C4-2B (cell line): ENCODE results near the gene FAM181B.

Experiments used
- H3K27ac ChIP-seq: fragments of 450-650 bp; 2 replicates; pipeline ENCODE4 v1.5.1; 2017
- ZFX ChIP-seq: fragments of 450-650 bp; IDR thresholded peaks from 2 replicates; pipeline ENCODE4 v1.6.1; 2017
- TF ChIP-seq, protein P1 (sequence below): fragments of 450-650 bp; conservative IDR thresholded peaks from 2 replicates; pipeline ENCODE4 v1.5.1; 2017; ENCODE audit warnings: mild to moderate bottlenecking

FAM181B gene

GRCh38 chr11:82683029-82683428 lies 50.6 kb downstream of the FAM181B start:
- peak overlapping the region; percentile 2; the same call in 1 of the 2 replicates for H3K27ac ChIP-seq
- TF ChIP-seq, protein P1, sequence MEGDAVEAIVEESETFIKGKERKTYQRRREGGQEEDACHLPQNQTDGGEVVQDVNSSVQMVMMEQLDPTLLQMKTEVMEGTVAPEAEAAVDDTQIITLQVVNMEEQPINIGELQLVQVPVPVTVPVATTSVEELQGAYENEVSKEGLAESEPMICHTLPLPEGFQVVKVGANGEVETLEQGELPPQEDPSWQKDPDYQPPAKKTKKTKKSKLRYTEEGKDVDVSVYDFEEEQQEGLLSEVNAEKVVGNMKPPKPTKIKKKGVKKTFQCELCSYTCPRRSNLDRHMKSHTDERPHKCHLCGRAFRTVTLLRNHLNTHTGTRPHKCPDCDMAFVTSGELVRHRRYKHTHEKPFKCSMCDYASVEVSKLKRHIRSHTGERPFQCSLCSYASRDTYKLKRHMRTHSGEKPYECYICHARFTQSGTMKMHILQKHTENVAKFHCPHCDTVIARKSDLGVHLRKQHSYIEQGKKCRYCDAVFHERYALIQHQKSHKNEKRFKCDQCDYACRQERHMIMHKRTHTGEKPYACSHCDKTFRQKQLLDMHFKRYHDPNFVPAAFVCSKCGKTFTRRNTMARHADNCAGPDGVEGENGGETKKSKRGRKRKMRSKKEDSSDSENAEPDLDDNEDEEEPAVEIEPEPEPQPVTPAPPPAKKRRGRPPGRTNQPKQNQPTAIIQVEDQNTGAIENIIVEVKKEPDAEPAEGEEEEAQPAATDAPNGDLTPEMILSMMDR, result no peak
- no peak for TF ChIP-seq ZFX

- H3K27ac ChIP-seq, result peak overlapping the region; percentile 2; the same call in 1 of the 2 replicates
- TF ChIP-seq ZFX, result no peak
- TF ChIP-seq, protein P1, result peak; percentile 83
These were observed 51.5 kb downstream of the FAM181B start for GRCh38 chr11:82682003-82682751.

DNA sequence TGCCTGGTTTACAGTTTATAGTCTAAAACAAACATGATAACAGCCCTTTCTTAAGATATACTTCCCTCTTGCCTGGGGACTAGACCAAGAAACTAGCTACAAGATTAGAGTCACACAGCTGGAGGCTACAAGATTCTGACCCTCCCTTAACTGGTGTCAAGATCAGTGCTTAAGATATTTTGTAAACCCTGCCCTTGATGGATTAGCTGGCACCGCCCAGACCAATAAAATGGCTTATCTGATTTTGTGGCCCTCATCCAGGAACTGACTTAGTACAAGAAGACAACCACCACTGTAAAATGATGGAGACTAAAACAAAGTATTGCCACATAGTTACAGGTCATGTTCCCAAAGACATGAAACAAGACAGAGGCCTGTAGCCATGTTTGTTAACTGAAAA lies 53.4 kb downstream of the FAM181B start:
- H3K27ac ChIP-seq, result no peak overlapping the region
- no peak for TF ChIP-seq ZFX
- TF ChIP-seq, protein P1, result no peak
